Erythroblast (primary cell): ENCODE measurements around the gene SERINC5.
"Not testable (repeated sequence)": the region's sequence is repeated elsewhere in the genome, so short reads cannot be mapped to it uniquely, and the experiment has no call there.

Experiments used
- DNase-seq, 2 experiments: peaks; one replicate each; lab custom pipeline; 2025; lab: John Stamatoyannopoulos, UW
- GATA1 ChIP-seq: IDR thresholded peaks from 2 replicates; pipeline ENCODE4 v1.6.1; 2011; ENCODE audit warnings: low read depth, mild to moderate bottlenecking, control low read depth, low read length, moderate library complexity
- POLR2A ChIP-seq: IDR thresholded peaks from 2 replicates; pipeline ENCODE4 v1.6.1; 2011; ENCODE audit warnings: mild to moderate bottlenecking, low read length

Gene SERINC5

GRCh38 chr5:80191397-80191796, 64.5 kb downstream of the SERINC5 start:
- no peak for TF ChIP-seq POLR2A

GRCh38 chr5:80190960-80191359, 64.9 kb downstream of the SERINC5 start:
- no peak for DNase-seq
- TF ChIP-seq POLR2A = no peak
- TF ChIP-seq GATA1 = no peak

More at GRCh38 chr5:80191397-80191796, 64.5 kb downstream of the SERINC5 start:
- DNase-seq = no peak

DNA sequence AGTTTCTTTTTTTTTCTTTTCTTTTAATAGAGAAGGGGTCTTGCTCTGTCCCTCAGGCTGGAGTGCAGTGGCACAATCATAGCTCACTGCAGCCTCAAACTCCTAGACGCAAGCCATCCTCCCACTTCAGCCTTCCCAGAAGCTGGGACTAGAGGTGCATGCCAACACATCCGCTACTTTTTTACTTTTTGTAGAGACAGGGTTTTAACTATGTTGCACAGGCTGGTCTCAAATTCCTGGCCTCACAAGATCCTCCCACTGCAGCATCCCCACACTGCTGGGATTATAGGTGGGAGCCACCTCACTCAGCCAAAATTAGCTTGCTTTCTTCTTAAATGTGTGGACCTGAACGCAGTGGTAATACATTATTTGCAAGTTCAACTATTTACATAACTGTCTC, 66.1 kb downstream of the SERINC5 start:
- DNase-seq = no peak
- TF ChIP-seq POLR2A (no peak), GATA1 (no peak)

DNA sequence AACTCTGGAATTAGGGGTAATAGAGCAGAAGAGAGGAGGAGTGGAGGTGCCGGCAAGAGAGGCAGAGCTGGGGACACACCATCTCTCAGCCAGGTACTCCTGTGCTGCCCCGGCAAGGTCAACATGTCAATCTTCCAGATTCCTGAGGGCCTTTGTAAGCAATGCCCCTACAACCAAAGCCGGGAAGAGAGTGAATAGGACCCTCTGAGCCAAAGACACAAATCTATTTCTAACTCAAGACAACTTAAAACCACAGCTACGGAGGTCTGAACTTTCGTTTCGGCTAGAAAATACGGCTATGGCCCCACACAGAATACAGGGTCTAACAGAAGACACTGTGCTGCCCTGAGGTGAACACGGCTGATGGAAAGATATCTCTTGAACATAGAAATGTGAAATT, 66.6 kb downstream of the SERINC5 start:
- TF ChIP-seq GATA1 = no peak
- TF ChIP-seq POLR2A = no peak
- DNase-seq = no peak

GRCh38 chr5:80187421-80188090, 68.3 kb downstream of the SERINC5 start:
- DNase-seq = no peak
- TF ChIP-seq GATA1 = no peak

DNA sequence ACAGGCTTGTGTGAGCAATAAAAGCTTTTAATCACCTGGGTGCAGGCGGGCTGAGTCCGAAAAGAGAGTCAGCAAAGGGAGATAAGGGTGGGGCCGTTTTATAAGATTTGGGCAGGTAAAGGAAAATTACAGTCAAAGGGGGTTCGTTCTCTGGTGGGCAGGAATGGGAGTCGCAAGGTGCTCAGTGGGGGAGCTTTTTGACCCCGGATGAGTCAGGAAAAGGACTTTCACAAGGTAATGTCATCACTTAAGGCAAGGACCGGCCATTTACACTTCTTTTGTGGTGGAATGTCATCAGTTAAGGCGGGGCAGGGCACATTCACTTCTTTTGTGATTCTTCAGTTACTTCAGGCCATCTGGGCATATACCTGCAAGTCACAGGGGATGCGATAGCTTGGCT, 70.3 kb downstream of the SERINC5 start:
- not testable (repeated sequence) for DNase-seq

GRCh38 chr5:80185095-80185494, 70.8 kb downstream of the SERINC5 start:
- TF ChIP-seq GATA1 (no peak), POLR2A (no peak)
- DNase-seq = peak in 1 of 2 experiments; percentile 10

GRCh38 chr5:80184235-80185023, 71.4 kb downstream of the SERINC5 start:
- TF ChIP-seq GATA1 = no peak
- no peak for TF ChIP-seq POLR2A
- peak; percentile 26 to 55 for DNase-seq

DNA sequence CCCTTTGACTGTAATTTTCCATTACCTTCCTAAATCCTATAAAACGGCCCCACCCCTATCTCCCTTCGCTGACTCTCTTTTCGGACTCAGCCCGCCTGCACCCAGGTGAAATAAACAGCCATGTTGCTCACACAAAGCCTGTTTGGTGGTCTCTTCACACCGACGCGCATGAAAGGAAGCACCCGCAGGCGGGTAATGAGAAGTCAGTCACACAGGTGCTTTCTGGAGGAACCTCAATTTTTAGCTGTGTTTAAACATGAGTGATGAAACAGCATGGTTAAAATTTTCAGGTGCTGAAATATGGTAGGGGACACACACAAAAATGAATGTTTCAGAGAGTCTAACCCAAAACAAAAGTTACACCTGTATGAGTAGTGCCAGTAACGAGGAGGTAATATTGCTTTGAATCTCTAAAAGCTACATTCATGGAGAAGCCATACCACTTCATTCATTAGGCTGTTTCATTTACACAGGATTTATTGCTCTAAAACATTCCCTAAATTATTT, 72.1 kb downstream of the SERINC5 start:
- not testable (repeated sequence) for DNase-seq

DNA sequence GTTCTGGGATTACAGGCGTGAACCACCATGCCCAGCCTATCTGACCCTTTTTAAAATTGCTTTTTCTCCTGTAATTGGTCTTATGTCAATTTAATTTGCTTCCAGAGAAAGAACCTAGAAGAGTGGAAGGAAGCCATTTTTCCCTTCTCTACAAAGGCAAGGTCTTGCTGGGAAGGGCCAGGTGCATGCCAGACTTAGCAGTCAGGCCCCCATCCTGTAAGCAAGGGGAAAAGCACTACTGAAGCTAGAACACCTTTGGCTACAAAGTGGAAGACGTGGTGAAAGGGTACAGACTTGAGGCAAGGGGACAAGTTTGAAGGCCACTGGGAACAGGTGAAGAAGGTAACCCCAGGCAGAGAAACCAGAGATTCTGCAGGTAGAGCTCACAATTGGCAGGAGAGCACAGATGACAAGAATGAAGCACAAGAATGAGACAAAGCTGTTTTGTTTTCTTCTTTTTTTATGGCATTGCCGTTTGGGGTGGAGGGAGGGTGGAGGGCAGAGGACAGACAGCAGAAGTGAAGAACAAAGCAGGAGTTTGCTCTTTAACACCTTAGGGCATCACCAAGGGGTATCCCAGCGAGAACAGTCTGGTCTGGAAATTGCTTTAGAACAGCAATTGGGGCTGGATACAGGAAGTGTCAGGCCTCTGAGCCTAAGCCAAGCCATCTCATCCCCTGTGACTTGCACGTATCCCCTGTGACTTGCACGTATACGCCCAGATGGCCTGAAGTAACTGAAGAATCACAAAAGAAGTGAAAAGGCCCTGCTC, 72.9 kb downstream of the SERINC5 start:
- no peak for TF ChIP-seq GATA1
- no peak for TF ChIP-seq POLR2A
- DNase-seq = peak; percentile 36 to 40

DNA sequence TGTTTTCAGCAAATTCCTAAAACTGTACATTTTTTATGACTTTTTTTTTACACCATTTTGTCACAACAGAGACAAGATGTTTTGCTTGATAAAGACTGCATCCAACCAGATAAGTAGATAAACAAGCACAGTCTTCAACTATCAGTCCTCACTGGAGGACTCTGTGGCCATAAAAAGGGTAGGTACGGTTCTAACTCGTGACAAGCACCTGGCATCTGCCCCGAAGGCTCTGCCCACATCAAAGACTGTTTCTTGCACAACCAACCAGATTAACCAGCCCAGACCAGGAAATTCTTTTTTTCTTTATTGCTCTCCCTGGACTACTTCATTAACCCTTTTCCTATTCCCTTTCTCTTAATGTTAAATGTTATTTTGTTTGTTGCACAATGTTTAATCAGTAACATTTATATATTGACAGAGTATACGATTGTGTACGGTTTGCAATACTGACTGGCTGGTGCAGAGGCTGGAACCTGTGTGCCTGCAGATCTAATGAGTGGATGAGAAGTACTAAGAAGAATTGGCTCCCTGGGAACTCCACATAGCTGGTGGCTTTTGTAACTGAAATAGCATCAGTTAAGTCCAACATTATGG, 74.1 kb downstream of the SERINC5 start:
- TF ChIP-seq GATA1 (no peak), POLR2A (peak; percentile 25)
- peak; percentile 52 to 87 for DNase-seq

GRCh38 chr5:80177236-80177635, 78.6 kb downstream of the SERINC5 start:
- DNase-seq = no peak
- TF ChIP-seq POLR2A = no peak
- TF ChIP-seq GATA1 = no peak

DNA sequence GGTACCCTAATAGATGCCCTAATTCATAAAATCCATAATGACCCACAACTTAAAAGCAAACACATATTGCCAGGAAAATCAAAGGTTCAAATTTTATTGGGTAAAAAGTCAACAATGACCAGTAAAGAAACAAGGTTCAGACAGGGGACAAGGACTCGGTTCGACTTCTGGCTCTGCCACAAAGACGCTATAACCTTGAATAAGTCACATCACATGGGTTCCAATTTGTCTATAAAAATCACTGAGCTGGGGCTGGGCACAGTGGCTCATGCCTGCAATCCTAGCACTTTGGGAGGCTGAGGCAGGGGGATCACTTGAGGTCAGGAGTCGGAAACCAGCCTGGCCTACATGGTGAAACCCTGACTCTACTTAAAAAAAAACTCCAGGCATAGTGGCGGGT, 80.5 kb downstream of the SERINC5 start:
- no peak for DNase-seq
- TF ChIP-seq POLR2A (no peak), GATA1 (no peak)

DNA sequence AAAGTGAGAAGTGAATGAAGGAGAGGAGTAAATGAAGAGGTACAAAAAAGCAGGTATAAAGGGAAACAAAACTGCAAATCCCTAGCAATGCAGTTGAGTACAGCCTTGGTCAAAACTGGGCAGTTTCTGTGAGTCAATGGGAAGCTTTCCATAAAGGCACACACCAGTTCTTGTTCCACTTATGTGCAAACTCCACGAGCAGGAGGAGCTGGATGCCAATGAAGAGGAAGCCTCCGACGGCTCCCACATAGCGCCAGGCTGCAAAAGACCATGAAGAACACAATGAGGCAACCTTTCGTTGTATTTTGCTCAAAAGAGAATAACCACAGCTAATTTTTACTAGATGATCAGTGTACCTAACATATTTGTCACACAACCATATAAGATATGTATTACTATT, 81.1 kb downstream of the SERINC5 start:
- no peak for DNase-seq
- no peak for TF ChIP-seq POLR2A
- no peak for TF ChIP-seq GATA1
